ENCODE data around the gene L1TD1. TPM values are rescaled to one million over a fixed set of nuclear protein-coding genes. Genes with fewer than 3 reads are reported as not detected.
"Not testable (repeated sequence)": the region's sequence is repeated elsewhere in the genome, so short reads cannot be mapped to it uniquely, and the experiment has no call there.

The L1TD1 gene
- total RNA-seq, 3 donors from 2014 or later = 0.16 to 0.66 (median 0.59) TPM

GRCh38 chr1:62184336-62184735 is 10.3 kb upstream of the L1TD1 start:
- Histone ChIP-seq H3K4me1 (no peaks in the 10 kb centered on the region), H3K4me3 (no peak overlapping the region), H3K27ac (no peak overlapping the region), H3K27me3 (no peaks in the 10 kb centered on the region), H3K9me3 (no peaks in the 10 kb centered on the region), H3K36me3 (no peaks in the 10 kb centered on the region)
- DNase-seq (ENCODE audit: low spot score in 2 of 2) = no peak
- intact Hi-C loops (cut with DNase I; ENCODE audit: low total_unique reads) = no loop called here
- TF ChIP-seq POLR2AphosphoS5 (IDR thresholded peaks at IDR 0.05) = no peak

GRCh38 chr1:62185233-62185632 is 9.4 kb upstream of the L1TD1 start:
- H3K4me3 ChIP-seq; H3K9me3 ChIP-seq; intact Hi-C loops (cut with DNase I; ENCODE audit: low total_unique reads); H3K36me3 ChIP-seq; H3K27ac ChIP-seq; DNase-seq (ENCODE audit: low spot score in 2 of 2); H3K4me1 ChIP-seq; H3K27me3 ChIP-seq: not testable (repeated sequence)

- Histone ChIP-seq H3K36me3 (no peaks in the 10 kb centered on the region), H3K4me1 (no peaks in the 10 kb centered on the region), H3K27me3 (no peaks in the 10 kb centered on the region), H3K4me3 (no peak overlapping the region), H3K27ac (no peak overlapping the region), H3K9me3 (no peaks in the 10 kb centered on the region)
- intact Hi-C loops (cut with DNase I; ENCODE audit: low total_unique reads) = no loop called here
- TF ChIP-seq POLR2AphosphoS5 (IDR thresholded peaks at IDR 0.05) (no peak), POLR2A (IDR thresholded peaks at IDR 0.05) (no peak), CTCF (IDR thresholded peaks at IDR 0.05) (no peak)
- no peak for DNase-seq (ENCODE audit: low spot score in 2 of 2)
These were observed 9.0 kb upstream of the L1TD1 start for GRCh38 chr1:62185677-62186076.

- intact Hi-C loops (cut with DNase I; ENCODE audit: low total_unique reads) = no loop called here
- no peaks in the 10 kb centered on the region for H3K27me3 ChIP-seq
- no peaks in the 10 kb centered on the region for H3K9me3 ChIP-seq
- TF ChIP-seq CTCF (IDR thresholded peaks at IDR 0.05) (no peak), POLR2AphosphoS5 (IDR thresholded peaks at IDR 0.05) (no peak), POLR2A (IDR thresholded peaks at IDR 0.05) (no peak)
- H3K4me1 ChIP-seq = no peaks in the 10 kb centered on the region
- H3K4me3 ChIP-seq = no peak overlapping the region
- no peak overlapping the region for H3K27ac ChIP-seq
- H3K36me3 ChIP-seq = no peaks in the 10 kb centered on the region
- no peak for DNase-seq (ENCODE audit: low spot score in 2 of 2)
These were observed 7.1 kb upstream of the L1TD1 start for GRCh38 chr1:62187548-62187947.

GRCh38 chr1:62188111-62188510 is 6.5 kb upstream of the L1TD1 start:
- Histone ChIP-seq H3K4me3 (no peak overlapping the region), H3K27me3 (no peaks in the 10 kb centered on the region), H3K27ac (no peak overlapping the region), H3K9me3 (no peaks in the 10 kb centered on the region), H3K4me1 (no peaks in the 10 kb centered on the region), H3K36me3 (no peaks in the 10 kb centered on the region)
- no peak for TF ChIP-seq POLR2A (IDR thresholded peaks at IDR 0.05)
- TF ChIP-seq POLR2AphosphoS5 (IDR thresholded peaks at IDR 0.05) = no peak
- no peak for TF ChIP-seq CTCF (IDR thresholded peaks at IDR 0.05)
- DNase-seq (ENCODE audit: low spot score in 2 of 2) = no peak
- intact Hi-C loops (cut with DNase I; ENCODE audit: low total_unique reads) = no loop called here

GRCh38 chr1:62196086-62196690 is 1.5 kb downstream of the L1TD1 start:
- H3K4me3 ChIP-seq = no peak overlapping the region
- H3K27me3 ChIP-seq = peaks cover 3 to 13% of the 10 kb centered on the region in 2 donors
- H3K36me3 ChIP-seq = no peaks in the 10 kb centered on the region
- H3K9me3 ChIP-seq = no peaks in the 10 kb centered on the region
- TF ChIP-seq CTCF (IDR thresholded peaks at IDR 0.05) (no peak), POLR2AphosphoS5 (IDR thresholded peaks at IDR 0.05) (no peak), POLR2A (IDR thresholded peaks at IDR 0.05) (no peak)
- no peak overlapping the region for H3K27ac ChIP-seq
- no peak for DNase-seq (ENCODE audit: low spot score in 2 of 2)
- intact Hi-C loops (cut with DNase I; ENCODE audit: low total_unique reads) = no loop called here
- H3K4me1 ChIP-seq = no peaks in the 10 kb centered on the region

Data from breast epithelium (tissue), 4 donors.